Adrenal gland (tissue), 5 donors: Measurements from ENCODE around the gene MAN1A1.

Experiments used
- POLR2A ChIP-seq, 2 donors: fragments of 450-650 bp; IDR thresholded peaks; one replicate each; pipeline ENCODE4 v1.6.1; 2017; ENCODE audit warnings: antibody characterized with exemption in 2 of 2, mild to moderate bottlenecking in 2 of 2, moderate library complexity in 1 of 2
- TF ChIP-seq, protein P1 (sequence below), 6 experiments: fragments of 450-650 bp in 4 of 6; fragments of 200-600 bp in 2 of 6; sonication (generic) in 1 of 6; IDR thresholded peaks; 1 replicate in 5 of 6; 2 replicates in 1 of 6; pipeline versions ENCODE4 v1.5.1 to v1.8.0; 2016 to 2021; ENCODE audit warnings: antibody characterized with exemption in 6 of 6, mild to moderate bottlenecking in 2 of 6, moderate library complexity in 1 of 6
- donor health status: DM: no; HTN: no; CAD: no.

DNA sequence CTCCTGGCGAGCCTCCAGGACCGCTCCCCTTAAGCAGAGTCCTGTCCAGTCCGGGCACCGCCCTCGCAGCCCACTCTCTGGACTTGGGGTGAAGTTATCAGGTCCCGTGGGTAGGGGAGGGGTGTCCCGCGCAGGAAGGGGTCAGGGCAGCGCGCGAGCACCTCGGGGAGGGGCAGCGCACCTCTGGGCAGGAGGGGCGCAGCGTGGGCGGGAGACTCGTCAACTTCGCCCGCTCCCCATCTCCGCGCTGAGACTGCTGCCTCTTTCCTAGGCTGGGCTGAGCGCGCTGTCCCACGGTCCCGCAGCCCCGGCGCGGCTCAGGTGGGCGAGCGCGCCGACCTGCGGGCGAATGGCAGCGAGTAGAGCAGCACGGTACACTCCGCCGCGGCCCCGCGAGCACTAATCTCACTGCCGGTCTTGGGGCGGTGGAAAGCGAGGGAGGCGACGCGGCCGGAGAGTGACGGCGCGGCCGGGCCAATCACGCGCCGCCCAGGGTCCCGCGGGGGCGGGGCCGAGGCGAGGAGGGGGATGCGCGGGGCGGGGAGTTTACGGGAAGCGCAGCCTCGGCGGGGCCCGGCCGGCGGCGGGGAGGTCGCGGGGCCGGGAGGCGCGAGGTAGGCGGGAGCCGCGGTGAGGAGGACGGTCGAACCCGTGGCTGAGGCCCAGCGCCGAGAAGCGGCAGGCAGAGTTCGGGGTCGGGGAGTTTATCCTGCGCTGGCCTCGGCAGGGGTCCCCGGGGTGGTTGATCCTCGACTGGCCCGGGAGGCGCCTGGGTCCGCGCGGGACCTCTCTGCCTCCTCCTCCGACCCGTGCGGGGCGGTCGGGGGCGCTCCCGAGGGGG is at the start of gene MAN1A1:
- TF ChIP-seq, protein P1, sequence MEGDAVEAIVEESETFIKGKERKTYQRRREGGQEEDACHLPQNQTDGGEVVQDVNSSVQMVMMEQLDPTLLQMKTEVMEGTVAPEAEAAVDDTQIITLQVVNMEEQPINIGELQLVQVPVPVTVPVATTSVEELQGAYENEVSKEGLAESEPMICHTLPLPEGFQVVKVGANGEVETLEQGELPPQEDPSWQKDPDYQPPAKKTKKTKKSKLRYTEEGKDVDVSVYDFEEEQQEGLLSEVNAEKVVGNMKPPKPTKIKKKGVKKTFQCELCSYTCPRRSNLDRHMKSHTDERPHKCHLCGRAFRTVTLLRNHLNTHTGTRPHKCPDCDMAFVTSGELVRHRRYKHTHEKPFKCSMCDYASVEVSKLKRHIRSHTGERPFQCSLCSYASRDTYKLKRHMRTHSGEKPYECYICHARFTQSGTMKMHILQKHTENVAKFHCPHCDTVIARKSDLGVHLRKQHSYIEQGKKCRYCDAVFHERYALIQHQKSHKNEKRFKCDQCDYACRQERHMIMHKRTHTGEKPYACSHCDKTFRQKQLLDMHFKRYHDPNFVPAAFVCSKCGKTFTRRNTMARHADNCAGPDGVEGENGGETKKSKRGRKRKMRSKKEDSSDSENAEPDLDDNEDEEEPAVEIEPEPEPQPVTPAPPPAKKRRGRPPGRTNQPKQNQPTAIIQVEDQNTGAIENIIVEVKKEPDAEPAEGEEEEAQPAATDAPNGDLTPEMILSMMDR (IDR thresholded peaks at IDR 0.05) = peak in 1 of 6 experiments; percentile 10
- TF ChIP-seq POLR2A (IDR thresholded peaks at IDR 0.05) = peak; percentile 91 to 97
